Vagina (tissue), 2 donors: ENCODE data around the gene VPS39.

Source experiments
- CTCF ChIP-seq, 3 experiments: fragments of 450-650 bp in 2 of 3; fragments of 200-600 bp in 1 of 3; sonication (generic) in 1 of 3; IDR thresholded peaks; one replicate each; pipeline ENCODE4 v1.5.1; 2017 to 2019; ENCODE audit warnings: antibody characterized with exemption in 3 of 3, mild to moderate bottlenecking in 2 of 3, moderate library complexity in 2 of 3
- POLR2A ChIP-seq, 2 donors: fragments of 450-650 bp; IDR thresholded peaks; one replicate each; pipeline ENCODE4 v1.6.1; 2017; ENCODE audit warnings: antibody characterized with exemption in 2 of 2, mild to moderate bottlenecking in 2 of 2, moderate library complexity in 2 of 2

GRCh38 chr15:42158941-42159340 is 49.2 kb downstream of the VPS39 start:
- TF ChIP-seq CTCF (IDR thresholded peaks at IDR 0.05) (no peak), POLR2A (IDR thresholded peaks at IDR 0.05) (no peak)
